ENCODE measurements around the gene TRPV6. TPM values are rescaled to one million over a fixed set of nuclear protein-coding genes. Genes with fewer than 3 reads are reported as not detected.

Gene TRPV6
- total RNA-seq, 1 donor from 2014 or later, result 47.3 TPM

DNA sequence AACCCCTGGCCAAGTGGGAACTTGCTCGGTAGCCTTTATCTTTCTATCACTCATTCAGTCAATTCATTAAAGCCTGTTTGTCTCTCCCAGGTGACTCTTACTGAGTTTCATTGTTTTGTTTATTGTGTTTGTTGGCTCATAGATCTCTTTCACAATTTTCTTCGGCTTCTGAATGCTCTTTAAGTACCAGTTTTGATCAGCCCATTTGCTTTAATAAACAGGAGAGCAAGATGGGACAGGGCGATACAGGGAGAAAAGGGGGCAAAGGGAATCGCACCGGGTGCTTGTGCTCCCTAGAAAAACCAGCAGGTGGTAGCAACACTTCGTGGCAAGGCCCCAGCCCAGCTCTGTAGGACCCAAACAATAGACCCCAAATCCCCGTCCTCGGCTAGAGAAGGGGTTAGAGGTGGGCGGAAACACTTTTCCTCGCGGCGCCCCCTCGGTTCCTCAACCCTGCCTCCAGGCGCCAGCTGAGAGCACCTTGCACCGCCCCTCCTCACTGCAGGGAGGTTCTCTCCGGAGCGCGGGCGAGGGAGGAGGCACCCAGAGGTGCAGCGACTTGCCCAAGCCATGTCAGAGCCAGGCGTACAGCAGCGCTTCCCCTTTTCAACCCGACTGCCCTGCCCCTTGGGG, 31.7 kb downstream of the TRPV6 start:
- peak; percentile 55 for DNase-seq (ENCODE audit: low spot score)

DNA sequence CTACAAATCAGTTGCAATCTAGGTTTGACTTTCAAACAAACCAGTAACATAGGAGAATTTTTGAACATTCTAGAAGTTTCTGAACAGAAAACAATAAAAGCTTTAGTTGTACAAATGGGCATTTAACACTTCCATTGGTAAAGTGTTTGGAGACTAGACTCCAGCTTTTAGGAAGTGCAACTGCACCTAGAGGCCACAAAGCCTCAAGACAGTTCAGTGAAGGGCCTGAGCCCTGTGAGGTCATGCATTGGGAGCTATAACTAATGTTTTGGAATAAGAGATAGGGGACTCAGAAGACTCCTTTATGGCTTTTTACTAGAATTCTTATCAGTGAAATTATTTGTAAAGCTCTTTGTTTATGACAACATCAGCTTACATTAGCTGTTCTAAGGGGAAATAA, 33.6 kb downstream of the TRPV6 start:
- DNase-seq (ENCODE audit: low spot score), result no peak

DNA sequence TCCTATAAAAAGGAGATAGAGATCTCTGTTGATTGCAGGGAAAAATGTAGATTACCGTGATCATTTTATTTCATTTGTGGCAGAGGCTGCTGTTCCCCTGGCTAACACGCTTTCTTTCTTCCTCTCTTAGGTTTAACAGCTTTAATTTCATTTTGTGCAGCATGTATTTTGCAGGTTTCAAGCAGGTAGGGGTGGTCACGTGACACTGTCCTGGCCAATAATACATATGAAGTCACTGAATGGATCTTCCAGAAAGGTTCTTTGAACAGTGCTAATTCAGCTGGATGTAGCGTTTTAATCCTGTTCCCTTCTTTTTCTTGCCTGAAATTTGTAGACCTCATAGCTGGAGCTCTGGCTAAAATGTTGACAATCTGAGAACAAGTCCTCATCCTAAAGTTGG, 34.3 kb downstream of the TRPV6 start:
- no peak for DNase-seq (ENCODE audit: low spot score)

DNA sequence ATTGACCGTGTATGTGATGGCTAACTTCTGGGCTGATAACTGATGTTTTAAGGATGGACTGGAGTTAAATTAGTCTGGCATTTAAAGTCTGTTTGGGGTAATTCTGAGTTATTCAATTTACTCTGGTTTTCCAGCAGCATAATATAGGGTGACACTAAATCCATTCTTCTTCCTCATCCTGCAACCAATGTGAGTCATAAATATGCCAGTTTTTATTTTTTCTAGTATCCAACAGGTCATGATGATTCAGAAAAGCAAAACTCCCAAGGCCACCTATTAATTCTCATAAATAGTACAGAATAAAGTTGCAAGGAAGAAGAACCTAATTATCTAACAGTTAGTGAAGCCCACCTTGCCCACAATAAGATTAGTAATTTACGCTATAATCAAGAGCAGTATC, 38.2 kb downstream of the TRPV6 start:
- DNase-seq (ENCODE audit: low spot score), result no peak

DNA sequence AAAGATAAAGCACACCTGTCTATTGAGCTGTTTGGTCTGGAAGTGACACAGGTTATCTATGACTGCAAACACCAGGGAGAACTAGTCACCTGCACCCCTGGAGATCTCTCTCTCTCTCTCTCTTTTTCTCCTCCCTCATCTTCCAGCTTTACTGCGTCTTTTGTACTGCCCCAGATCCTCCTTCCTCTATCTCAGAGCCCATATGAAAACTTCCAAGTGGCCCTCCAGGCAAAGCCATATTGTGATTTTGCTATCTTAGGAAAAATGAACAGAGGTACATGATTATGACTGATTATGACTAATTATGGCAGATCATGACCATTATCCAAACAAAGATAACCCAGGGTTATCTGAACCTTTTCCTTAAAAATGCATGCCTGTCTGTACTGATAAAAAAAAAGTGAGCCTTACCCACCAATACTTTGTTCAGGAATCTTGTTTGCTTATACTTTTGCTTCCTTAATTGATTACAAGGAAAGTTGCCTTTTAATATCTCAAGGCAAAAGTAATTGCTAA, 43.2 kb downstream of the TRPV6 start:
- DNase-seq (ENCODE audit: low spot score), result no peak

DNA sequence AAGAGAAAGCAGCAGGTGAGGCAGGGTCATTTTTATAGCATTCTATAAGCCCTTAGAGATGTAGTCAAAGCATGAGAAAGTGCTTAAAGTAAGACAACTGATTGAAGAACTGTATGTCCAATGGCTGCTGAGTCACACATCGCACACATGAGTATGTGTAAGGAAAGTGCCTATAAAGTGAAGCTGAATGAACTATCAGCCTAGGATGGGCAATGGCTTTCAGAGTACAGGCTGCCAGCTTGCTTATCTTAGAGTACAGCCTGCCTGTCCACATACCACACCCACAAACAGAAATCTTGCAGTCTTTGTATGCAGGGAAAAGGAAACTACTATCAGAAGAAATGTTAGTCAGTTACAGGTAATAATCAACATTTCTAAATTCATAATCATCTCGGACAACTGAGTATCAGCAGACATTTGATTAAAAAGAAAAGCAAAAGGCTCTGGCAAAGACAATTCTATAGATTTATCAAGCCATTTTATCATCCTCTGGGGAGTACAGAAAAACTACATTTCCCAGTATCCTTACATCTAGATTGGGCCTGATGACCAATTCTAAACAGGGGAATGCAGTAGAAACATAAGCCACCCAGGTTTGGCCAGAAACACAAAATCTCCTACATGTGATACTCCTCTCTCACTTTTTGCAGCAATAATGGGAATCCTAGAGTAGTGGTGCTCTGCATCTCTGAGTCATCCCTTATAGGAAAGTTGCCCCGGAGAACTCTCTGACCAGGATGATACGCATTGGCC, 46.9 kb downstream of the TRPV6 start:
- no peak for DNase-seq (ENCODE audit: low spot score)

DNA sequence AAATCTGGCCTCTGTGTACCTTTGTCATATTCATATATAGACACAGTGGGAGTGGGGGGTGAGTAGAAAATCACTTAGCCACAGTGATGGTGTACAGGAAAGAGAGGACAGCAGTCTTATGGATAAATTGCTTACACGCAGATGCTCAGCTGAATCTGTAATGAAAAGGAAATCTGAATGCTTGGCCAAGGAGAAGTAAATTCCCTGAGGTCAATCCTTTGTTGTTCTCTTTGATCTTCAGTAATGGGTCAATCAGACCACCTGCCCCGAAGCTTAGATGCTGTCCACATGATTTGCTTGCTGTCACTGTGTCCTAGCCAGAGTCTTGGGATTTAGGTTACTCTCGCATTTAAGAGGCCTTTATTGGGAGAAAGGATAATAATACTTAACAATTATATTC, 49.1 kb downstream of the TRPV6 start:
- no peak for DNase-seq (ENCODE audit: low spot score)

DNA sequence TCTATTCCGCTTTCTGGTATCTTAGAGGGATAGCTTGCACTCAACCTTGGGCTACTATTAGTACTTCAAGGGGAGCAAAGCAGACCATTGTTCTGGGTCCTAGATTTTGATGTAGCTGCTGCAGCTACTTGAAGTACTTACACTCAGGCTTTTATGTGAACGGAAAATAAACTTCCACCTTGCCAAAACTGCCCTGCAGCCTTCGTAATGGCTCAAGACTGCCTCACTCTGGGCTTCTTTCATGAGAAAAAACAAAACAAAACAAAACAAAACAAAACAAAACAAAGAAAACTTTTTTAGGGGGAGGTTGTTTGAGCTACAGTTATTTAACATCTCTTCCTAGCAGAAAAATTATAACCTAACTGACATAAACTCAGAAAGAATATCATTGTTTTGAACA, 50.1 kb downstream of the TRPV6 start:
- DNase-seq (ENCODE audit: low spot score), result no peak

DNA sequence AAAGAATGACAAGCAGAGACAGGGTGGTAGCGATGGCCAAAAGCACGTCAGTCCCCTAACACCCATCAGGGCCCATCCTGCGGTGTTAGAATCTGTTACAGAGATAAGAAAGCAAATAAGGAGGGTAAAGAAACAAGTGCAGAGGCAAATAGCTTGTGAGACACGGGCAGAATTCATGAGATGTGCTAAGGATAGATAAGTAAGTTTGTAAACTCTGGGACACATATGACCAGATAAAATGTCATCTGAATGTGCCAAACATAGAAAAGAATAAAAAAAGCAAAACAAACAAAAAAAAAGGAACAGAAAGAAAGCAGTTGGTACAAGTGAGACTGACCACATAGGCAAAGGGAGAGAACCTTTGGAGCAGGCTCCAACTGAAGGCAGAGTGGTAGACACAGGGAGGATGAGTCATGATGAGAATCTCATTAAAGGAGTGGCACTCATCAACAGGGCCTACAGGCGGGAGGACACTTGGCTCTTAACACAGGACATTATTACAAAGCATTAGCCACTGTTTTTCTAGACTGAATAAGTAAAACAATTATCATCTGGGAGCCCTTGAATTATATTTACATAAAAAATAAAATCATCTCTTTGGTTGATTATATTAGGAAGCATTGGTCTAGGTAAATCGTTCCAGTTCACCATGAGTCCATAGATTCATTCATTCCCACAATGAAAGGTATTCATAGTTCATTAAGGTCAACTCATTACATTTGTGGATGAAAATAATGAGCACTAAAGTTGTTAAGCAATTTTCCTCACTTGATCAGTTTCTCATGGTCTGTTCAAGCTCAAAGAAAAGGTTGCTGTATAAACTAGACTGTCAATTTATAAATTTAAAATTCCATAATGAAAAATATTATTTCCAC, 52.1 kb downstream of the TRPV6 start:
- no peak for DNase-seq (ENCODE audit: low spot score)

DNA sequence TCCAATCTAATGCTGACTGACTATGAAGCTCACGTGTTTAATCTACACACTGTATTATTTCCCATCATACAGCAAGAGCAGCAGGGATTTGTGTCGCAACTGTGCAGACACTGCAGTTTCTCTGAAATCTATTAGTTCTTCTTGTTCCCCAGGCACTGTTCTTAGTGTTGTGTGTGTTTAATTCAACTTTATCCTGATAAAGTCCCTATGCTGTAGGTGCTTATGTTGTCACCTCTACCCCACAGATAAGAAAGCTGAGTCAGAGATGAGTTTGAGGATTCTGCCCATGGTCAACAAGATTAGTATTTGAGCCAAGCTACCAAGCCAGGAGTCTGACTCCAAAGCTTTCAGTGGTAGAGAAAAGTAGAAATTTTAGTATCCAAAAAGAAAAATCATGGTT, 53.1 kb downstream of the TRPV6 start:
- no peak for DNase-seq (ENCODE audit: low spot score)

DNA sequence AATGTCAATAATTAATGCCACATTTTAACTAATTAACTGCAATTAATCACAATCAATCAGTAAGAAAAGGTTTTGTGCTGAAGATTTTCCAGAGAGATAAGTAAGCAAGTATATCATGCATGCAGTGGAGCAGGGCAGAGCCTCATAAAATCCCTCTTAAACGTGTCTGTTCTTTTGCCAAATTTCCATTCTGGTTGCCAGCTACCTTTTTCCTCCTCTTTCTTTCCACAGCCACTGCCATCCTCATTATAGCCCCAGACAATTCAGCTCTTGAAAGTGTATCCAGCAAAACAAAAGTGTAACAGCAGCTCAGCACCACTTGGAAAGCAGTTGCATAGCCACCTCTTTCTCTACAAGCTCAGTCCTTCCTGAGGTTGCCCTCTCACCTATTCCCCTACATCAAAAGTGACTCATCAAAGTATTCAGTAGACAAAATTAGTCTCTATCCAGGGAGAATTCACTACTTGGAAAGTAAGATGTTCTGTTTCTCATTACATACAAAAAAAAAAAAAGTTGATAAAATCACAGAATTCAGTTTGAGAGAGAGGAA, 57.5 kb downstream of the TRPV6 start:
- DNase-seq (ENCODE audit: low spot score), result no peak

DNA sequence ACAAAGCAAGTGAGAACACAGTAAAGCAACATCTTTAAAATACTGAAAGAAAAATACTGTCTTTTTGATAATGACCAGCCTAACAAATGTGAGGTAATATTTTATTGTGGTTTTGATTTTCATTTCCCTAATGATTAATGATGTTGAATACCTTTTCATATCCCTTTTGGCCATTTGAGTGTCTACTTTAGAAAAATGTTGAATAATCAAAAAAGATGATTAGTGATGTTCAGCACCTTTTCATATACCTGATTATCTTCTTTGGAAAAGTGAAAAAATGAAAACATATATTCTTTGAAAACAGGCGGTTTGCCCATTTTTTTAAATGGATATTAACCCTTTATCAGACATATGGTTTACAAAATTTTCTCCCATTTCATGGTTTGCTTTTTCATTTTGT, 62.8 kb downstream of the TRPV6 start:
- no peak for DNase-seq (ENCODE audit: low spot score)

Other genes starting within 250 kb of the TRPV6 start
- 30.7 TPM for gene PRSS1, start 136.3 kb downstream of the TRPV6 start, total RNA-seq
- 94.5 TPM for gene PRSS2, start 114.8 kb downstream of the TRPV6 start, total RNA-seq
- 16.7 TPM for gene EPHB6, start 30.7 kb downstream of the TRPV6 start, total RNA-seq
- gene TRPV5, start 48.0 kb upstream of the TRPV6 start, total RNA-seq, result not detected
- not detected for gene LLCFC1, start 53.7 kb upstream of the TRPV6 start, total RNA-seq
- 0.17 TPM for gene KEL, start 76.6 kb upstream of the TRPV6 start, total RNA-seq
- not detected for gene OR9A2, start 141.4 kb upstream of the TRPV6 start, total RNA-seq
- gene OR6V1, start 166.6 kb upstream of the TRPV6 start, total RNA-seq, result not detected
- not detected for gene PIP, start 246.3 kb upstream of the TRPV6 start, total RNA-seq